ENCODE data around the gene PUS1. TPM values are rescaled to one million over a fixed set of nuclear protein-coding genes. Genes with fewer than 3 reads are reported as not detected.
A peak's percentile ranks its signal among the peaks of the same experiment; 100 is the strongest.

The PUS1 gene
- total RNA-seq, 1 experiment from 2014 or later: 77.3 TPM

GRCh38 chr12:131894981-131895639 lies 34.0 kb upstream of the PUS1 start (continued):
- TF ChIP-seq MAX (IDR thresholded peaks at IDR 0.05): no peak
- TF ChIP-seq EZH2 (IDR thresholded peaks at IDR 0.05): no peak
- no peak for TF ChIP-seq YY1 (IDR thresholded peaks at IDR 0.05; ENCODE audit: extremely low read depth, insufficient replicate concordance, low read depth, low read length)
- no peak for TF ChIP-seq ZFX (IDR thresholded peaks at IDR 0.05)

GRCh38 chr12:131895640-131896079 lies 33.4 kb upstream of the PUS1 start:
- ATAC-seq (no peak), DNase-seq (ENCODE audit: low read depth, low spot score) (no peak)
- intact Hi-C loops (cut with micrococcal nuclease): loop anchor here (2.0 kb wide), 1 partner anchor 35 kb away; no protein-coding TSS in a partner anchor
- Histone ChIP-seq H2AFZ (ENCODE audit: low read depth, low read length, poor library complexity, severe bottlenecking) (no peak overlapping the region), H3K27ac (ENCODE audit: low read depth, low read length) (peak overlapping the region; percentile 76; the same call in 1 of the 2 replicates), H3K4me1 (ENCODE audit: control insufficient read depth in 1 of 2, insufficient read depth in 2 of 2, low read length in 2 of 2) (peaks cover 21 to 31% of the 10 kb centered on the region in 2 experiments), H4K20me1 (ENCODE audit: insufficient read depth) (no peaks in the 10 kb centered on the region), H3K36me3 (ENCODE audit: control insufficient read depth in 1 of 2, insufficient read depth in 2 of 2, low read length in 2 of 2) (peaks cover 0 to 2% of the 10 kb centered on the region in 2 experiments; a peak in 1 of 4 replicates), H3K27me3 (ENCODE audit: insufficient read depth, low read length) (no peaks in the 10 kb centered on the region), H3K9me2 (ENCODE audit: insufficient read depth) (no peaks in the 10 kb centered on the region), H3K79me2 (ENCODE audit: insufficient read depth, low read length) (no peaks in the 10 kb centered on the region), H3K9me3 (ENCODE audit: control insufficient read depth in 1 of 2, insufficient read depth in 1 of 2, low read depth in 1 of 2, low read length in 2 of 2) (no peaks in the 10 kb centered on the region), H3K4me3 (replicated peaks in 1 of 2; ENCODE audit: low read depth in 1 of 2, low read length in 2 of 2) (peak overlapping the region; percentile 55 to 61), H3K4me2 (ENCODE audit: low read length) (peak overlapping the region; percentile 96), H3K9ac (ENCODE audit: low read length) (peak overlapping the region; percentile 71)
- TF ChIP-seq MAX (IDR thresholded peaks at IDR 0.05) (no peak), SRF (IDR thresholded peaks at IDR 0.05; ENCODE audit: low read depth) (no peak)
- POLR2A ChIA-PET: interaction anchor here (1.3 kb wide), 1 partner anchor 12 kb away, joined by 3 read pairs; no protein-coding TSS in a partner anchor
- TSS peak; percentile 63 for BruUV-seq (replicated peaks)
- CTCF ChIA-PET: no interaction called here
- RAD21 ChIA-PET (ENCODE audit: low non-redundant PET in 1 of 2, low total read pairs in 2 of 2, uncharacterized antibody in 2 of 2, unreplicated experiment in 2 of 2): no interaction called here

Measured in HCT116 (cell line).